HEK293 (cell line): ENCODE data around the gene C1orf52.

Experiments
- AEBP2 ChIP-seq: fragments of 450-650 bp; formaldehyde crosslinking; IDR thresholded peaks from 2 replicates; pipeline ENCODE4 v1.5.1; 2016; ENCODE audit warnings: missing biosample characterization, missing genetic modification characterization, borderline replicate concordance
- GLIS1 ChIP-seq: fragments of 450-650 bp; formaldehyde crosslinking; IDR thresholded peaks from 2 replicates; pipeline ENCODE4 v1.5.1; 2016; ENCODE audit warnings: missing biosample characterization, missing genetic modification characterization
- OSR2 ChIP-seq: fragments of 450-650 bp; formaldehyde crosslinking; IDR thresholded peaks from 2 replicates; pipeline ENCODE4 v1.5.1; 2016; ENCODE audit warnings: missing biosample characterization, missing genetic modification characterization
- PRDM1 ChIP-seq: fragments of 450-650 bp; formaldehyde crosslinking; IDR thresholded peaks from 2 replicates; pipeline ENCODE4; 2016; ENCODE audit warnings: missing biosample characterization, missing genetic modification characterization
- PRDM10 ChIP-seq: fragments of 450-650 bp; formaldehyde crosslinking; IDR thresholded peaks from 2 replicates; pipeline ENCODE4 v1.5.1; 2016; ENCODE audit warnings: missing biosample characterization, missing genetic modification characterization
- SCRT2 ChIP-seq: fragments of 450-650 bp; formaldehyde crosslinking; IDR thresholded peaks from 2 replicates; pipeline ENCODE4 v1.5.1; 2016; ENCODE audit warnings: missing biosample characterization, missing genetic modification characterization
- SP3 ChIP-seq: fragments of 450-650 bp; formaldehyde crosslinking; IDR thresholded peaks from 2 replicates; pipeline ENCODE4 v1.5.1; 2016; ENCODE audit warnings: missing biosample characterization, missing genetic modification characterization
- SP7 ChIP-seq: fragments of 450-650 bp; formaldehyde crosslinking; IDR thresholded peaks from 2 replicates; pipeline ENCODE4 v1.5.1; 2016; ENCODE audit warnings: missing biosample characterization, missing genetic modification characterization
- ZBTB20 ChIP-seq: fragments of 450-650 bp; formaldehyde crosslinking; IDR thresholded peaks from 2 replicates; pipeline ENCODE4 v1.5.1; 2016; ENCODE audit warnings: missing biosample characterization, missing genetic modification characterization
- ZBTB26 ChIP-seq: fragments of 450-650 bp; formaldehyde crosslinking; optimal IDR thresholded peaks from 2 replicates; pipeline ENCODE3; 2016; ENCODE audit warnings: missing biosample characterization, mild to moderate bottlenecking, missing genetic modification characterization
- ZBTB8A ChIP-seq: fragments of 450-650 bp; formaldehyde crosslinking; IDR thresholded peaks from 2 replicates; pipeline ENCODE4 v1.5.1; 2016; ENCODE audit warnings: missing biosample characterization, missing genetic modification characterization
- ZNF133 ChIP-seq: fragments of 450-650 bp; formaldehyde crosslinking; IDR thresholded peaks from 2 replicates; pipeline ENCODE4 v1.5.1; 2016; ENCODE audit warnings: missing biosample characterization, missing genetic modification characterization
- ZNF341 ChIP-seq: fragments of 450-650 bp; formaldehyde crosslinking; IDR thresholded peaks from 2 replicates; pipeline ENCODE4; 2016; ENCODE audit warnings: low read depth, missing biosample characterization, missing genetic modification characterization
- ZNF362 ChIP-seq: fragments of 450-650 bp; formaldehyde crosslinking; IDR thresholded peaks from 2 replicates; pipeline ENCODE4 v1.5.1; 2016; ENCODE audit warnings: missing biosample characterization, missing genetic modification characterization
- ZNF366 ChIP-seq: fragments of 450-650 bp; formaldehyde crosslinking; conservative IDR thresholded peaks from 2 replicates; pipeline ENCODE4 v1.5.1; 2016; ENCODE audit warnings: missing biosample characterization, missing genetic modification characterization
- ZNF404 ChIP-seq: fragments of 450-650 bp; formaldehyde crosslinking; IDR thresholded peaks from 2 replicates; pipeline ENCODE4 v1.5.1; 2017; ENCODE audit warnings: missing biosample characterization, missing genetic modification characterization
- ZNF501 ChIP-seq: fragments of 450-650 bp; formaldehyde crosslinking; IDR thresholded peaks from 2 replicates; pipeline ENCODE4 v1.5.1; 2016; ENCODE audit warnings: missing biosample characterization, missing genetic modification characterization
- ZNF513 ChIP-seq: fragments of 450-650 bp; IDR thresholded peaks from 2 replicates; pipeline ENCODE4 v1.5.1; 2018; ENCODE audit warnings: missing biosample characterization, missing genetic modification characterization
- ZNF529 ChIP-seq: fragments of 450-650 bp; formaldehyde crosslinking; IDR thresholded peaks from 2 replicates; pipeline ENCODE4 v1.5.1; 2017; ENCODE audit warnings: missing genetic modification characterization, missing biosample characterization; ENCODE audit not compliant: insufficient replicate concordance
- ZNF549 ChIP-seq: fragments of 450-650 bp; IDR thresholded peaks from 2 replicates; pipeline ENCODE4 v1.5.1; 2018; ENCODE audit warnings: missing biosample characterization, missing genetic modification characterization, mild to moderate bottlenecking, inconsistent platforms, moderate library complexity
- ZNF558 ChIP-seq: fragments of 450-650 bp; formaldehyde crosslinking; IDR thresholded peaks from 2 replicates; pipeline ENCODE4 v1.5.1; 2016; ENCODE audit warnings: missing biosample characterization, missing genetic modification characterization
- ZNF610 ChIP-seq: fragments of 450-650 bp; formaldehyde crosslinking; IDR thresholded peaks from 2 replicates; pipeline ENCODE4 v1.5.1; 2016; ENCODE audit warnings: missing biosample characterization, missing genetic modification characterization, borderline replicate concordance
- ZNF664 ChIP-seq: fragments of 450-650 bp; formaldehyde crosslinking; IDR thresholded peaks from 2 replicates; pipeline ENCODE4 v1.5.1; 2016; ENCODE audit warnings: missing biosample characterization, missing genetic modification characterization
- ZNF692 ChIP-seq: fragments of 450-650 bp; formaldehyde crosslinking; IDR thresholded peaks from 2 replicates; pipeline ENCODE4 v1.5.1; 2016; ENCODE audit warnings: missing biosample characterization, missing genetic modification characterization
- ZNF777 ChIP-seq: fragments of 450-650 bp; formaldehyde crosslinking; IDR thresholded peaks from 2 replicates; pipeline ENCODE4 v1.5.1; 2017; ENCODE audit warnings: missing biosample characterization, missing genetic modification characterization, borderline replicate concordance
- ZSCAN4 ChIP-seq: fragments of 450-650 bp; formaldehyde crosslinking; IDR thresholded peaks from 2 replicates; pipeline ENCODE4 v1.5.1; 2017; ENCODE audit warnings: missing biosample characterization, missing genetic modification characterization
- ZXDB ChIP-seq: fragments of 450-650 bp; formaldehyde crosslinking; IDR thresholded peaks from 2 replicates; pipeline ENCODE4 v1.5.1; 2016; ENCODE audit warnings: missing biosample characterization, missing genetic modification characterization

Gene C1orf52

GRCh38 chr1:85201340-85202091, 57.9 kb downstream of the C1orf52 start (continued):
- TF ChIP-seq ZNF777 (peak; percentile 58; the same call in 1 of the 2 replicates), AEBP2 (tag by site-specific recombination) (no peak), OSR2 (peak; percentile 12; the same call in 1 of the 2 replicates), ZNF513 (peak; percentile 4; the same call in 1 of the 2 replicates), PRDM1 (tag by site-specific recombination) (peak; percentile 97), ZBTB8A (tag by site-specific recombination) (peak; percentile 95), PRDM10 (tag by site-specific recombination) (peak; percentile 69), ZNF664 (tag by site-specific recombination) (no peak), ZNF366 (tag by site-specific recombination) (peak; percentile 41; the same call in 1 of the 2 replicates), SP7 (tag by site-specific recombination) (peak; percentile 63; the same call in 1 of the 2 replicates), ZSCAN4 (tag by site-specific recombination) (no peak), ZNF610 (tag by site-specific recombination) (peak; percentile 88), ZXDB (peak; percentile 60; the same call in 1 of the 2 replicates), ZNF558 (no peak), ZNF549 (tag by site-specific recombination) (no peak), GLIS1 (tag by site-specific recombination) (peak; percentile 76), ZNF404 (tag by site-specific recombination) (no peak), SP3 (tag by site-specific recombination) (no peak), SCRT2 (tag by site-specific recombination) (no peak), ZBTB26 (tag by site-specific recombination) (peak; percentile 89), ZNF529 (no peak), ZNF362 (tag by site-specific recombination) (no peak), ZNF501 (tag by site-specific recombination) (peak; percentile 55; the same call in 1 of the 2 replicates), ZNF133 (tag by site-specific recombination) (no peak), ZNF692 (peak; percentile 36), ZNF341 (no peak; the same call in 1 of the 2 replicates), ZBTB20 (tag by site-specific recombination) (peak; percentile 86)
